GM21723 (cell line): ENCODE results near the gene PIPOX.

Experiments used
- ATAC-seq: cut with Tn5 transposase; IDR thresholded peaks from one replicate; pipeline ENCODE4 v1.9.1; 2021; ENCODE audit warnings: mild to moderate bottlenecking, moderate library complexity; ENCODE audit not compliant: unreplicated experiment

The PIPOX gene

GRCh38 chr17:29042679-29043538 is at the start of gene PIPOX:
TSS of gene PIPOX (plus strand) at chr17:29043141. CDS start at chr17:29043226, 85 bp downstream.
- ATAC-seq: no peak

- no peak for ATAC-seq
Observed at GRCh38 chr17:28993645-28994426, 49.1 kb upstream of the PIPOX start.

- ATAC-seq: no peak
Observed at GRCh38 chr17:28996554-28997096, 46.3 kb upstream of the PIPOX start.

- ATAC-seq: no peak
Observed at GRCh38 chr17:28997806-28998205, 45.1 kb upstream of the PIPOX start.

- no peak for ATAC-seq
Observed at GRCh38 chr17:28999206-28999605, 43.7 kb upstream of the PIPOX start.

- ATAC-seq: no peak
Observed at GRCh38 chr17:29000973-29001372, 42.0 kb upstream of the PIPOX start.

GRCh38 chr17:29002811-29003210 is 40.1 kb upstream of the PIPOX start:
- ATAC-seq: no peak

- no peak for ATAC-seq
Observed at GRCh38 chr17:29003289-29003688, 39.7 kb upstream of the PIPOX start.

- ATAC-seq: no peak
Observed at GRCh38 chr17:29004081-29004692, 38.8 kb upstream of the PIPOX start.

- no peak for ATAC-seq
Observed at GRCh38 chr17:29005936-29006511, 36.9 kb upstream of the PIPOX start, which contains the start of gene SEZ6. TSS of gene SEZ6 (minus strand) at chr17:29006033. CDS start at chr17:29005869, 164 bp downstream.

- no peak for ATAC-seq
Observed at GRCh38 chr17:29007456-29007855, 35.5 kb upstream of the PIPOX start.

GRCh38 chr17:29007860-29008455 is 35.0 kb upstream of the PIPOX start:
- no peak for ATAC-seq

- ATAC-seq: no peak
Observed at GRCh38 chr17:29008591-29008990, 34.4 kb upstream of the PIPOX start.

GRCh38 chr17:29010129-29010528 is 32.8 kb upstream of the PIPOX start:
- ATAC-seq: no peak

GRCh38 chr17:29010586-29010985 is 32.4 kb upstream of the PIPOX start:
- ATAC-seq: no peak

GRCh38 chr17:29012535-29012934 is 30.4 kb upstream of the PIPOX start:
- ATAC-seq: no peak

GRCh38 chr17:29014716-29015115 is 28.2 kb upstream of the PIPOX start:
- ATAC-seq: no peak

- no peak for ATAC-seq
Observed at GRCh38 chr17:29016345-29017210, 26.4 kb upstream of the PIPOX start.

- ATAC-seq: no peak
Observed at GRCh38 chr17:29018788-29019474, 24.0 kb upstream of the PIPOX start.
